ENCODE data around the gene ANKRA2.
"Not testable (repeated sequence)": the region's sequence is repeated elsewhere in the genome, so short reads cannot be mapped to it uniquely, and the experiment has no call there.

Gene ANKRA2

GRCh38 chr5:73545403-73545779 lies 20.0 kb downstream of the ANKRA2 start:
- DNase-seq, result no peak

- no peak for DNase-seq
Measured at GRCh38 chr5:73544429-73545402, 20.7 kb downstream of the ANKRA2 start.

- DNase-seq, result no peak
Measured at GRCh38 chr5:73542020-73542419, 23.4 kb downstream of the ANKRA2 start.

- DNase-seq, result no peak
Measured at GRCh38 chr5:73540192-73540591, 25.2 kb downstream of the ANKRA2 start.

GRCh38 chr5:73539730-73540129 lies 25.7 kb downstream of the ANKRA2 start:
- DNase-seq, result no peak

GRCh38 chr5:73534971-73535370 lies 30.5 kb downstream of the ANKRA2 start:
- no peak for DNase-seq

- no peak for DNase-seq
Measured at GRCh38 chr5:73534011-73534644, 31.3 kb downstream of the ANKRA2 start.

GRCh38 chr5:73532195-73532594 lies 33.2 kb downstream of the ANKRA2 start:
- DNase-seq, result no peak

- DNase-seq, result no peak
Measured at GRCh38 chr5:73531356-73531755, 34.1 kb downstream of the ANKRA2 start.

GRCh38 chr5:73529081-73529480 lies 36.4 kb downstream of the ANKRA2 start:
- DNase-seq, result no peak

GRCh38 chr5:73528248-73528647 lies 37.2 kb downstream of the ANKRA2 start:
- no peak for DNase-seq

GRCh38 chr5:73525606-73526203 lies 39.7 kb downstream of the ANKRA2 start:
- no peak for DNase-seq

- no peak for DNase-seq
Measured at GRCh38 chr5:73523861-73524260, 41.6 kb downstream of the ANKRA2 start.

- DNase-seq, result no peak
Measured at GRCh38 chr5:73522989-73523388, 42.5 kb downstream of the ANKRA2 start.

- peak; percentile 65 for DNase-seq
Measured at GRCh38 chr5:73519531-73520283, 45.7 kb downstream of the ANKRA2 start.

- no peak for DNase-seq
Measured at GRCh38 chr5:73515232-73515631, 50.2 kb downstream of the ANKRA2 start.

- no peak for DNase-seq
Measured at GRCh38 chr5:73514418-73514817, 51.0 kb downstream of the ANKRA2 start.

- no peak for DNase-seq
Measured at GRCh38 chr5:73513996-73514395, 51.4 kb downstream of the ANKRA2 start.

GRCh38 chr5:73508521-73508920 lies 56.9 kb downstream of the ANKRA2 start:
- not testable (repeated sequence) for DNase-seq

- DNase-seq, result no peak
Measured at GRCh38 chr5:73507062-73507461, 58.4 kb downstream of the ANKRA2 start.

GRCh38 chr5:73506459-73506955 lies 58.9 kb downstream of the ANKRA2 start:
- DNase-seq, result no peak
